Neural cell (in vitro differentiated cells): ENCODE measurements around the gene EPB41L5.

Experiments used
- CTCF ChIP-seq: fragments of 450-650 bp; IDR thresholded peaks from 2 replicates; pipeline ENCODE4 v1.5.1; 2014; ENCODE audit warnings: antibody characterized with exemption, mild to moderate bottlenecking, moderate library complexity; ENCODE audit not compliant: poor library complexity, severe bottlenecking
- EP300 ChIP-seq: fragments of 450-650 bp; conservative IDR thresholded peaks from 2 replicates; pipeline ENCODE4 v1.6.1; 2014; ENCODE audit warnings: antibody characterized with exemption, mild to moderate bottlenecking, moderate library complexity; ENCODE audit not compliant: poor library complexity, severe bottlenecking
- EZH2 ChIP-seq: fragments of 200-600, 300-800 bp; shearing (Covaris generic), sonication (generic); IDR thresholded peaks from 2 replicates; pipeline ENCODE4 v1.6.1; 2014; ENCODE audit warnings: antibody characterized with exemption, low read length, borderline replicate concordance, mild to moderate bottlenecking; ENCODE audit not compliant: insufficient read depth, poor library complexity, severe bottlenecking
- TAF1 ChIP-seq: IDR thresholded peaks from 2 replicates; pipeline ENCODE4 v1.6.1; 2012; ENCODE audit warnings: low read depth

- TF ChIP-seq CTCF (no peak), EZH2 (no peak), EP300 (no peak), TAF1 (no peak)
These were observed 39.7 kb downstream of the EPB41L5 start for GRCh38 chr2:120052597-120052996.
